Karpas-422 (cell line): ENCODE results near the gene UBFD1. TPM values are rescaled to one million over a fixed set of nuclear protein-coding genes. Genes with fewer than 3 reads are reported as not detected.
"Not testable (repeated sequence)": the region's sequence is repeated elsewhere in the genome, so short reads cannot be mapped to it uniquely, and the experiment has no call there.

Source experiments
- DNase-seq: peaks from one replicate; pipeline ENCODE4 v3.0.0-alpha.2; 2015
- H2AFZ ChIP-seq: fragments of 200-600 bp; sonication (generic); 2 replicates; pipeline ENCODE4 v1.6.1; 2014; ENCODE audit warnings: antibody characterized with exemption, low read length, mixed read lengths
- H3K27ac ChIP-seq: fragments of 200-600 bp; sonication (generic); 2 replicates; pipeline ENCODE4 v1.5.1; 2014; ENCODE audit warnings: mild to moderate bottlenecking, low read length, moderate library complexity
- H3K27me3 ChIP-seq: fragments of 200-600 bp; sonication (generic); 2 replicates; pipeline ENCODE4 v1.6.1; 2014; ENCODE audit warnings: low read length, mixed read lengths
- H3K36me3 ChIP-seq: fragments of 200-600 bp; sonication (generic); 2 replicates; pipeline ENCODE4 v1.6.1; 2014; ENCODE audit warnings: low read length, mixed read lengths; ENCODE audit not compliant: insufficient read depth
- H3K4me1 ChIP-seq: fragments of 200-600 bp; sonication (generic); 2 replicates; pipeline ENCODE4 v1.6.1; 2014; ENCODE audit warnings: mild to moderate bottlenecking, low read length, mixed read lengths
- H3K4me2 ChIP-seq: fragments of 200-600 bp; sonication (generic); 2 replicates; pipeline ENCODE4 v1.6.1; 2014; ENCODE audit warnings: low read length, low read depth, mild to moderate bottlenecking; ENCODE audit not compliant: poor library complexity, severe bottlenecking
- H3K4me3 ChIP-seq: fragments of 200-600 bp; sonication (generic); 2 replicates; pipeline ENCODE4 v1.5.1; 2014; ENCODE audit warnings: mild to moderate bottlenecking, antibody characterized with exemption, low read length, mixed read lengths
- H3K79me2 ChIP-seq: fragments of 200-600 bp; sonication (generic); 2 replicates; pipeline ENCODE4 v1.6.1; 2014; ENCODE audit warnings: mild to moderate bottlenecking, low read length, mixed read lengths
- H3K9ac ChIP-seq: fragments of 200-600 bp; sonication (generic); 2 replicates; pipeline ENCODE4 v1.6.0; 2014; ENCODE audit warnings: low read length
- H3K9me2 ChIP-seq: fragments of 200-600 bp; sonication (generic), shearing (Covaris generic); replicated peaks from 2 replicates; pipeline ENCODE4 v1.6.0; 2014; ENCODE audit warnings: mild to moderate bottlenecking, low read length, moderate library complexity; ENCODE audit not compliant: insufficient read depth
- H3K9me3 ChIP-seq: fragments of 300-700, 200-600 bp; sonication (generic); 2 replicates; pipeline ENCODE4 v1.6.1; 2014; ENCODE audit warnings: low read length, mixed read lengths
- H4K20me1 ChIP-seq: fragments of 200-600 bp; sonication (generic); 2 replicates; pipeline ENCODE4 v1.6.1; 2014; ENCODE audit warnings: mild to moderate bottlenecking, antibody characterized with exemption, low read length, low read depth; ENCODE audit not compliant: insufficient read depth
- total RNA-seq: library from RNA; depleted of rRNA; stranded (reverse); fragments of >200 nt; shearing (Covaris generic); gene quantifications from 2 replicates; pipeline ENCODE4 v1.2.3, GENCODE V29; 2014; ENCODE audit warnings: low replicate concordance

Gene UBFD1
- total RNA-seq, 1 experiment from 2014 or later = 43.1 TPM

- no peak overlapping the region for H3K9ac ChIP-seq
- H3K36me3 ChIP-seq = peaks cover 30% of the 10 kb centered on the region
- no peaks in the 10 kb centered on the region for H3K9me2 ChIP-seq
- H3K79me2 ChIP-seq = no peaks in the 10 kb centered on the region
- no peaks in the 10 kb centered on the region for H3K9me3 ChIP-seq
- H2AFZ ChIP-seq = no peak overlapping the region
- H3K27me3 ChIP-seq = no peaks in the 10 kb centered on the region
- no peaks in the 10 kb centered on the region for H4K20me1 ChIP-seq
- H3K4me2 ChIP-seq = no peak overlapping the region
- H3K4me1 ChIP-seq = peaks cover 6% of the 10 kb centered on the region
- peak; percentile 21 for DNase-seq
- no peak overlapping the region for H3K27ac ChIP-seq
- H3K4me3 ChIP-seq = no peak overlapping the region
Observed at GRCh38 chr16:23532448-23532847, 25.1 kb upstream of the UBFD1 start.

- H3K27me3 ChIP-seq = no peaks in the 10 kb centered on the region
- peaks cover 6% of the 10 kb centered on the region for H3K4me1 ChIP-seq
- no peak overlapping the region for H3K4me2 ChIP-seq
- H3K9ac ChIP-seq = no peak overlapping the region
- no peaks in the 10 kb centered on the region for H3K9me2 ChIP-seq
- H2AFZ ChIP-seq = no peak overlapping the region
- no peaks in the 10 kb centered on the region for H3K79me2 ChIP-seq
- no peak overlapping the region for H3K27ac ChIP-seq
- DNase-seq = no peak
- no peaks in the 10 kb centered on the region for H3K9me3 ChIP-seq
- H3K36me3 ChIP-seq = peaks cover 34% of the 10 kb centered on the region
- no peaks in the 10 kb centered on the region for H4K20me1 ChIP-seq
- H3K4me3 ChIP-seq = no peak overlapping the region
Observed at GRCh38 chr16:23534868-23535860, 22.4 kb upstream of the UBFD1 start.

- no peak overlapping the region for H2AFZ ChIP-seq
- no peaks in the 10 kb centered on the region for H3K9me2 ChIP-seq
- no peak overlapping the region for H3K9ac ChIP-seq
- H3K9me3 ChIP-seq = no peaks in the 10 kb centered on the region
- no peaks in the 10 kb centered on the region for H3K27me3 ChIP-seq
- H4K20me1 ChIP-seq = no peaks in the 10 kb centered on the region
- no peak overlapping the region for H3K27ac ChIP-seq
- H3K4me1 ChIP-seq = peaks cover 6% of the 10 kb centered on the region
- H3K79me2 ChIP-seq = no peaks in the 10 kb centered on the region
- H3K36me3 ChIP-seq = peaks cover 36% of the 10 kb centered on the region
- no peak overlapping the region for H3K4me2 ChIP-seq
- DNase-seq = no peak
- H3K4me3 ChIP-seq = no peak overlapping the region
Observed at GRCh38 chr16:23535901-23536300, 21.6 kb upstream of the UBFD1 start.

- Histone ChIP-seq H3K36me3 (peaks cover 34% of the 10 kb centered on the region), H3K4me2 (no peak overlapping the region), H2AFZ (no peak overlapping the region), H3K9me2 (no peaks in the 10 kb centered on the region), H3K79me2 (0 out of 2 replicates have a peak, but pooled peaks cover 3% of the 10 kb centered on the region), H3K27ac (peak overlapping the region; percentile 49; the same call in 1 of the 2 replicates), H4K20me1 (no peaks in the 10 kb centered on the region), H3K9ac (no peak overlapping the region), H3K27me3 (no peaks in the 10 kb centered on the region), H3K4me1 (peaks cover 6% of the 10 kb centered on the region), H3K4me3 (no peak overlapping the region), H3K9me3 (no peaks in the 10 kb centered on the region)
- DNase-seq = no peak
Observed at GRCh38 chr16:23537390-23537789, 20.1 kb upstream of the UBFD1 start.

GRCh38 chr16:23538919-23539278 is 18.6 kb upstream of the UBFD1 start:
- Histone ChIP-seq H3K4me2 (no peak overlapping the region), H3K79me2 (0 out of 2 replicates have a peak, but pooled peaks cover 3% of the 10 kb centered on the region), H3K27ac (no peak overlapping the region), H2AFZ (no peak overlapping the region), H3K9me2 (no peaks in the 10 kb centered on the region), H3K9me3 (no peaks in the 10 kb centered on the region), H3K4me1 (peaks cover 6% of the 10 kb centered on the region), H3K27me3 (no peaks in the 10 kb centered on the region), H3K4me3 (no peak overlapping the region), H4K20me1 (no peaks in the 10 kb centered on the region), H3K9ac (no peak overlapping the region), H3K36me3 (peaks cover 33% of the 10 kb centered on the region; the same call in 1 of the 2 replicates)
- no peak for DNase-seq

- H3K9me2 ChIP-seq = no peaks in the 10 kb centered on the region
- no peak overlapping the region for H3K9ac ChIP-seq
- peaks cover 6% of the 10 kb centered on the region for H3K4me1 ChIP-seq
- peaks cover 26% of the 10 kb centered on the region; the same call in 1 of the 2 replicates for H3K36me3 ChIP-seq
- H3K9me3 ChIP-seq = no peaks in the 10 kb centered on the region
- DNase-seq = no peak
- H3K27ac ChIP-seq = no peak overlapping the region
- no peak overlapping the region for H3K4me3 ChIP-seq
- H3K27me3 ChIP-seq = no peaks in the 10 kb centered on the region
- H4K20me1 ChIP-seq = no peaks in the 10 kb centered on the region
- 0 out of 2 replicates have a peak, but pooled peaks cover 3% of the 10 kb centered on the region for H3K79me2 ChIP-seq
- H3K4me2 ChIP-seq = no peak overlapping the region
- no peak overlapping the region for H2AFZ ChIP-seq
Observed at GRCh38 chr16:23539984-23540816, 17.3 kb upstream of the UBFD1 start.

- not testable (repeated sequence) for H3K4me3 ChIP-seq, H3K9ac ChIP-seq, H3K79me2 ChIP-seq, H3K27ac ChIP-seq, H3K27me3 ChIP-seq, DNase-seq, H4K20me1 ChIP-seq, H2AFZ ChIP-seq, H3K9me3 ChIP-seq, H3K4me2 ChIP-seq, H3K4me1 ChIP-seq, H3K9me2 ChIP-seq
- H3K36me3 ChIP-seq = peaks cover 26% of the 10 kb centered on the region; the same call in 1 of the 2 replicates
Observed at GRCh38 chr16:23540817-23541178, 16.7 kb upstream of the UBFD1 start.

- Histone ChIP-seq H3K27me3 (no peaks in the 10 kb centered on the region), H3K9me2 (no peaks in the 10 kb centered on the region), H3K4me2 (no peak overlapping the region), H4K20me1 (no peaks in the 10 kb centered on the region), H3K27ac (no peak overlapping the region), H3K9ac (no peak overlapping the region), H3K4me1 (no peaks in the 10 kb centered on the region), H3K79me2 (0 out of 2 replicates have a peak, but pooled peaks cover 6% of the 10 kb centered on the region), H3K9me3 (no peaks in the 10 kb centered on the region), H2AFZ (no peak overlapping the region), H3K36me3 (peaks cover 32% of the 10 kb centered on the region; the same call in 1 of the 2 replicates), H3K4me3 (no peak overlapping the region)
- no peak for DNase-seq
Observed at GRCh38 chr16:23544436-23544835, 13.1 kb upstream of the UBFD1 start.
